Osteocyte (in vitro differentiated cells): ENCODE results near the gene PPP1R2B. TPM values are rescaled to one million over a fixed set of nuclear protein-coding genes. Genes with fewer than 3 reads are reported as not detected.

Experiments
- DNase-seq: peaks from one replicate; pipeline ENCODE4 v3.0.0; 2021; ENCODE audit warnings: mixed read lengths; ENCODE audit not compliant: unreplicated experiment; ENCODE audit errors: extremely low spot score
- H3K27ac Mint-ChIP-seq: one replicate; pipeline ENCODE4 v1.8.0; 2021; ENCODE audit warnings: mild to moderate bottlenecking, mixed read lengths; ENCODE audit not compliant: unreplicated experiment
- H3K27me3 Mint-ChIP-seq: one replicate; pipeline ENCODE4 v1.8.0; 2021; ENCODE audit warnings: mixed read lengths; ENCODE audit not compliant: unreplicated experiment
- H3K36me3 Mint-ChIP-seq: one replicate; pipeline ENCODE4 v1.8.0; 2021; ENCODE audit warnings: mixed read lengths; ENCODE audit not compliant: unreplicated experiment
- H3K4me1 Mint-ChIP-seq: one replicate; pipeline ENCODE4 v1.8.0; 2021; ENCODE audit warnings: mixed read lengths; ENCODE audit not compliant: unreplicated experiment
- H3K4me3 Mint-ChIP-seq: one replicate; pipeline ENCODE4 v1.8.0; 2021; ENCODE audit warnings: mild to moderate bottlenecking, moderate library complexity, mixed read lengths; ENCODE audit not compliant: unreplicated experiment
- H3K9me3 Mint-ChIP-seq: one replicate; pipeline ENCODE4 v1.8.0; 2021; ENCODE audit warnings: mixed read lengths; ENCODE audit not compliant: unreplicated experiment
- CTCF ChIP-seq: fragments of 200-600 bp; sonication (generic); IDR thresholded peaks from 2 replicates; pipeline ENCODE4 v1.5.0; 2021; ENCODE audit warnings: antibody characterized with exemption, mild to moderate bottlenecking, moderate library complexity
- total RNA-seq: library from RNA; stranded (reverse); gene quantifications from 2 replicates; pipeline ENCODE4 v1.2.1, GENCODE V29; 2021

The PPP1R2B gene
- total RNA-seq, 1 donor from 2014 or later: not detected

- no peak overlapping the region for H3K27ac Mint-ChIP-seq
- H3K36me3 Mint-ChIP-seq: no peaks in the 10 kb centered on the region
- H3K4me3 Mint-ChIP-seq: no peak overlapping the region
- peaks cover 10% of the 10 kb centered on the region for H3K27me3 Mint-ChIP-seq
- DNase-seq: no peak
- TF ChIP-seq CTCF: no peak
- no peaks in the 10 kb centered on the region for H3K9me3 Mint-ChIP-seq
- H3K4me1 Mint-ChIP-seq: no peaks in the 10 kb centered on the region
Observed at GRCh38 chr5:156888520-156888919, 38.4 kb downstream of the PPP1R2B start.

GRCh38 chr5:156892223-156892622, 42.1 kb downstream of the PPP1R2B start:
- no peak overlapping the region for H3K27ac Mint-ChIP-seq
- no peaks in the 10 kb centered on the region for H3K9me3 Mint-ChIP-seq
- peaks cover 10% of the 10 kb centered on the region for H3K27me3 Mint-ChIP-seq
- DNase-seq: no peak
- H3K4me1 Mint-ChIP-seq: no peaks in the 10 kb centered on the region
- H3K36me3 Mint-ChIP-seq: no peaks in the 10 kb centered on the region
- no peak for TF ChIP-seq CTCF
- no peak overlapping the region for H3K4me3 Mint-ChIP-seq

GRCh38 chr5:156892864-156893263, 42.8 kb downstream of the PPP1R2B start:
- DNase-seq: no peak

GRCh38 chr5:156893517-156893916, 43.4 kb downstream of the PPP1R2B start:
- no peaks in the 10 kb centered on the region for H3K4me1 Mint-ChIP-seq
- no peak overlapping the region for H3K4me3 Mint-ChIP-seq
- peaks cover 10% of the 10 kb centered on the region for H3K27me3 Mint-ChIP-seq
- no peak for DNase-seq
- no peaks in the 10 kb centered on the region for H3K36me3 Mint-ChIP-seq
- no peak overlapping the region for H3K27ac Mint-ChIP-seq
- H3K9me3 Mint-ChIP-seq: no peaks in the 10 kb centered on the region
- TF ChIP-seq CTCF: no peak

More at GRCh38 chr5:156892864-156893263, 42.8 kb downstream of the PPP1R2B start:
- Mint-ChIP-seq H3K4me3 (no peak overlapping the region), H3K27me3 (peaks cover 10% of the 10 kb centered on the region), H3K9me3 (no peaks in the 10 kb centered on the region), H3K36me3 (no peaks in the 10 kb centered on the region), H3K27ac (no peak overlapping the region), H3K4me1 (no peaks in the 10 kb centered on the region)
- no peak for TF ChIP-seq CTCF

- Mint-ChIP-seq H3K27me3 (no peaks in the 10 kb centered on the region), H3K36me3 (no peaks in the 10 kb centered on the region), H3K9me3 (no peaks in the 10 kb centered on the region), H3K27ac (no peak overlapping the region), H3K4me3 (no peak overlapping the region), H3K4me1 (no peaks in the 10 kb centered on the region)
- no peak for TF ChIP-seq CTCF
- no peak for DNase-seq
Observed at GRCh38 chr5:156896546-156896945, 46.5 kb downstream of the PPP1R2B start.

Other genes starting within 250 kb of the PPP1R2B start
- not detected in 2 replicates for gene TIMD4, start 112.9 kb downstream of the PPP1R2B start, total RNA-seq
- gene HAVCR1, start 208.8 kb downstream of the PPP1R2B start, total RNA-seq: not detected in 2 replicates